LNCaP clone FGC (cell line): ENCODE data around the gene SLC9A7.

Experiments used
- DNase-seq: peaks from one replicate; pipeline ENCODE4 v3.0.0-alpha.2; 2011; ENCODE audit warnings: low read depth
- H3K4me3 ChIP-seq: 2 replicates; pipeline ENCODE4 v1.5.1; 2011; ENCODE audit warnings: mild to moderate bottlenecking, low read depth, low read length, control low read depth
- TF ChIP-seq, protein P1 (sequence below): IDR thresholded peaks from 2 replicates; pipeline ENCODE4 v1.5.1; 2012; ENCODE audit warnings: mild to moderate bottlenecking; ENCODE audit not compliant: control insufficient read depth, insufficient read depth; ENCODE audit errors: extremely low read depth

Gene SLC9A7

DNA sequence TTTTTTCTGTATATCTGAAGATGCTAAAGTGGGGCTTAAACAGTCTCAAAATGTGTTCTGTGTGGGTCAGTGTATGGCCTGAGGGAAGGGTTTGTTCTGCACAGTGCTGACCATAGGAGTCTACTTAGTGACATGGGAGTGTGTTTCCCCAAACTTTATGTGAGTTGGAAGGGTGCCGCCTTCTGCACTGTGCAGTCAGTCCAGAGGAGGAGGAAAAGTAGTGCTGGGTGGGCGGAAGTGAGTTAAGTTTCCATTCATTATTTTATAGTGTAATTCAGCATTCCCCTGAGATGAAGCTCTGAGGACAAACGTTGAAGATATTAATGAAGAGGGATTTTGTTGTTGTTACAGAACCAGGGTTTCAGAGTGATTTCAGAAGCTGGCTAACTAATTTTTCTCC is 182.5 kb downstream of the SLC9A7 start:
- no peak for DNase-seq
- TF ChIP-seq, protein P1, sequence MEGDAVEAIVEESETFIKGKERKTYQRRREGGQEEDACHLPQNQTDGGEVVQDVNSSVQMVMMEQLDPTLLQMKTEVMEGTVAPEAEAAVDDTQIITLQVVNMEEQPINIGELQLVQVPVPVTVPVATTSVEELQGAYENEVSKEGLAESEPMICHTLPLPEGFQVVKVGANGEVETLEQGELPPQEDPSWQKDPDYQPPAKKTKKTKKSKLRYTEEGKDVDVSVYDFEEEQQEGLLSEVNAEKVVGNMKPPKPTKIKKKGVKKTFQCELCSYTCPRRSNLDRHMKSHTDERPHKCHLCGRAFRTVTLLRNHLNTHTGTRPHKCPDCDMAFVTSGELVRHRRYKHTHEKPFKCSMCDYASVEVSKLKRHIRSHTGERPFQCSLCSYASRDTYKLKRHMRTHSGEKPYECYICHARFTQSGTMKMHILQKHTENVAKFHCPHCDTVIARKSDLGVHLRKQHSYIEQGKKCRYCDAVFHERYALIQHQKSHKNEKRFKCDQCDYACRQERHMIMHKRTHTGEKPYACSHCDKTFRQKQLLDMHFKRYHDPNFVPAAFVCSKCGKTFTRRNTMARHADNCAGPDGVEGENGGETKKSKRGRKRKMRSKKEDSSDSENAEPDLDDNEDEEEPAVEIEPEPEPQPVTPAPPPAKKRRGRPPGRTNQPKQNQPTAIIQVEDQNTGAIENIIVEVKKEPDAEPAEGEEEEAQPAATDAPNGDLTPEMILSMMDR: no peak
- H3K4me3 ChIP-seq: no peak overlapping the region

DNA sequence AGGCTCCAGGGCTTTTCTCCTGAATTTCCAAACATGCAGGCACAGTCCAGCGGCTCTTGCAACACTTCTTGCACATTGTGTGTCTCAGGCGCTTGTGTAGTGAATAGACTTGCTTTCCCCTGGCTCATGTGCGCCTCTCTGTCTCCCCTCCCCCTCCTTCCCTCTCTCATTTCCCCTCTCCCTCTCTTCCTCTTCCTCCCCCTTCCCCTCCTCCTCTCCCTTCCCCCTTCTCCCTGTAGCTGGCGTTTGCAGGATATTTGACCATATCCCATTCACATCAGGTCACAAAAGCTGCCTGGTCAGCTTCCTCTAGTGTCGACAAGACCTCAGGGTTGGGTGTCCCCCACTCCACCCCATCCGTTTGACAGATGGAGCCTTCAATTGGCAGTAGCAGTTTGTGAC is 182.9 kb downstream of the SLC9A7 start:
- DNase-seq: no peak
- TF ChIP-seq, protein P1: no peak
- no peak overlapping the region for H3K4me3 ChIP-seq

DNA sequence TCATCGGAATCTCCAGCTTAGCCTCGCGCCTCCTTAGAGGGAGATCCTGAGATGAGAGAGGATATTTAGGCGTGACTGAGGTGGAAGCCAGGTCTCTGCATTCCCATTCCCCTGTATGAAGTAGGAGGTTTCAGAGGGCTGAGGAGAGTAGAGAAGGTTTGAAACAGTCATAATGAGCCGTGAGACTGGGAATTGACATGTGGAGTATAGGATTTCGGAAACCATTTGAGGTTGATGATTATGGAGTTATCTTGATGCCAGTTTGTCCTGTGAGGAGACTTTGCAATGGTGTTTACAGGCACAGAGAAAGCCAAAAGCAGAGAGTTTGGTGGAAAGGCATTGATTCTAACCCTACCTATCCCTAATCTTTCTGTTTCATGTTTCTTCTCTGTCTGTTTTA is 183.3 kb downstream of the SLC9A7 start:
- H3K4me3 ChIP-seq: no peak overlapping the region
- no peak for DNase-seq
- TF ChIP-seq, protein P1: no peak

DNA sequence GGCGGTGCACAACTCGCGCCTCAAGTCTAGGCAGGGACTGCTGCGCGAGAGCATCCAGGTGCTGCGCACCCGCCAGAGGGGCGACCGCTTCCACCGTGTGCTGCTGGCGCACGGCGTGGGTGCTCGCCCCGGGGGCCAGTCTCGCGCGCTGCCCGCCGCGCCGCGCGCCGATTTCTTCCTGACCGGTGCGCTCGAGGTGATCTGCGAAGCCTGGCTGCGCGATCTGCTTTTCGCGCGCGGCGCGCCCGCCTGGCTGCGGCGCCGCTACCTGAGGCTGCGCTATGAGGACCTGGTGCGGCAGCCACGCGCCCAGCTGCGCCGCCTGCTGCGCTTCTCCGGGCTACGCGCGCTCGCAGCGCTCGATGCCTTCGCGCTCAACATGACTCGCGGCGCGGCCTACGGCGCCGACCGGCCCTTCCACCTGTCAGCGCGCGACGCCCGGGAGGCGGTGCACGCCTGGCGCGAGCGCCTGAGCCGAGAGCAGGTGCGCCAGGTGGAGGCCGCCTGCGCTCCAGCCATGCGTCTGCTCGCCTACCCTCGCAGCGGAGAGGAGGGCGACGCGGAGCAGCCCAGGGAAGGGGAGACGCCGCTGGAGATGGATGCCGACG is 184.0 kb downstream of the SLC9A7 start:
- no peak for DNase-seq
- TF ChIP-seq, protein P1: no peak
- H3K4me3 ChIP-seq: no peak overlapping the region

DNA sequence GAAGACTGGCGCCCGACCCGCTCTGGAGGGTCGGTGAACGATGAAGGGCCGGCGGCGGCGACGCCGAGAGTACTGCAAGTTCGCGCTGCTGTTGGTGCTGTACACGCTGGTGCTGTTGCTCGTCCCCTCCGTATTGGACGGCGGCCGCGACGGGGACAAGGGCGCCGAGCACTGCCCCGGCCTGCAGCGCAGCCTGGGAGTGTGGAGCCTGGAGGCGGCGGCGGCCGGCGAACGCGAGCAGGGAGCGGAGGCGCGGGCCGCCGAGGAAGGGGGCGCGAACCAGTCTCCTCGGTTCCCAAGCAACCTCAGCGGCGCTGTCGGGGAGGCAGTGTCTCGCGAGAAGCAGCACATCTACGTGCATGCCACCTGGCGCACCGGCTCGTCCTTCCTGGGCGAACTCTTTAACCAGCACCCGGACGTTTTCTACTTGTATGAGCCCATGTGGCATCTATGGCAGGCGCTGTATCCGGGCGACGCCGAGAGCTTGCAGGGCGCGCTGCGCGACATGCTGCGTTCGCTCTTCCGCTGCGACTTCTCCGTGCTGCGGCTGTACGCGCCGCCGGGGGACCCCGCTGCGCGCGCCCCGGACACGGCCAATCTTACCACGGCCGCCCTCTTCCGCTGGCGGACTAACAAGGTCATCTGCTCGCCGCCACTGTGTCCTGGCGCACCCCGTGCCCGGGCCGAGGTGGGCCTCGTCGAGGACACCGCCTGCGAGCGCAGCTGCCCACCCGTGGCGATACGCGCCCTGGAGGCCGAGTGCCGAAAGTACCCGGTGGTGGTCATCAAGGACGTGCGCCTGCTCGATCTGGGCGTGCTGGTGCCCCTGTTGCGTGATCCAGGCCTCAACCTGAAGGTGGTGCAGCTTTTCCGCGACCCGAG is 184.8 kb downstream of the SLC9A7 start:
- DNase-seq: no peak
- TF ChIP-seq, protein P1: no peak
- no peak overlapping the region for H3K4me3 ChIP-seq

DNA sequence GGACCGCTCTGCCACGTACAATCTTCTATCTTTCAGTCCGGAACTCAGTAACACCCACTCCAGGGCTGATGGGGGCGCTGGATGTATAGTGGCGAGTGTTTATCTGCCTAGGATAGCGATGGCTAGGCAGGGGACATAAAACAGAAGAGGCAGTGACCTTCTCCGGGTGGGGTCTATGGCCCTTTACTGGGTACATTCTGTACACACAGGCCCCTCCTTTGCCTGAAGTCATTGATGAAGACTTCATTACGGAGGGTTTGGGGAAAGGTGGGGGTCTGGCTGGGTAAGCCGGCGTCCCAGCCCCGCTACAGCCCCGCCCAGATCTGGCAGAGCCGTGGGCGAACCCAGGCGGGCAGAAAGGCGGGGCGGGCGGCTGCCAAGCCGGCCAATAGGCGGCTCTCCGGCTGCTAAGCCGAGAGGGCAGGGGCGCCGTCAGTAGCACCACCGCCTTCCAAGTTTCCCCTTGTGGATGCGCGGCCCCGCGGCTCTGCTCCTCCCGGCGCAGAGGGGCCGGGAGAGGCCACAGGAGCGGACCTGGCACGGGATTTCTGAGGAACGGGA is 185.5 kb downstream of the SLC9A7 start, which contains the start of gene CHST7:
Gene CHST7 (plus strand): TSS at position 435 of the 561 bp plus-strand sequence. CDS start 167 bp downstream, outside the sequence.
- TF ChIP-seq, protein P1: no peak
- DNase-seq: no peak
- no peak within 1 kb of the TSS for H3K4me3 ChIP-seq
